WTC11 (cell line): ENCODE results near the gene SAMD13. TPM values are rescaled to one million over a fixed set of nuclear protein-coding genes. Genes with fewer than 3 reads are reported as not detected.

Source experiments
- ATAC-seq: fragments of 200-7000 bp; cut with Tn5 transposase; 2 replicates; pipeline ENCODE4 v1.10.0; 2021; ENCODE audit warnings: mild to moderate bottlenecking, moderate library complexity
- CTCF ChIA-PET: fragments of 300-600 bp; sonication (Branson Sonifier 250); formaldehyde crosslinking; loops from one replicate; lab custom pipeline; 2021; ENCODE audit warnings: antibody characterized with exemption; lab: Charles Lee
- POLR2A ChIA-PET: fragments of 350-600 bp; sonication (Branson Sonifier 250); formaldehyde crosslinking; loops from one replicate; lab custom pipeline; 2021; ENCODE audit warnings: antibody characterized with exemption; lab: Charles Lee
- DNase-seq: peaks from one replicate; pipeline ENCODE4 v3.0.0; 2021; ENCODE audit warnings: low spot score
- H3K27ac Mint-ChIP-seq: 2 replicates; pipeline ENCODE4 v1.8.0; 2021; ENCODE audit warnings: mixed read lengths
- H3K27me3 Mint-ChIP-seq: 2 replicates; pipeline ENCODE4 v1.8.0; 2021; ENCODE audit warnings: low read depth, mild to moderate bottlenecking, moderate library complexity, mixed read lengths
- H3K36me3 Mint-ChIP-seq: 2 replicates; pipeline ENCODE4 v1.8.0; 2021; ENCODE audit warnings: mixed read lengths
- H3K4me1 Mint-ChIP-seq: 2 replicates; pipeline ENCODE4 v1.8.0; 2022; ENCODE audit warnings: mixed read lengths
- H3K4me3 Mint-ChIP-seq: 2 replicates; pipeline ENCODE4 v1.8.0; 2021; ENCODE audit warnings: mild to moderate bottlenecking, moderate library complexity, mixed read lengths
- H3K9me3 Mint-ChIP-seq: 2 replicates; pipeline ENCODE4 v1.8.0; 2021; ENCODE audit warnings: mixed read lengths
- E2F5 ChIP-seq: sonication (generic); formaldehyde crosslinking; IDR thresholded peaks from 2 replicates; pipeline ENCODE4 v1.8.1; 2022; ENCODE audit warnings: mild to moderate bottlenecking, moderate library complexity, missing genetic modification reagents
- ELF4 ChIP-seq: sonication (generic); formaldehyde crosslinking; IDR thresholded peaks from 2 replicates; pipeline ENCODE4 v1.8.1; 2022; ENCODE audit warnings: low read depth, mild to moderate bottlenecking, moderate library complexity, missing genetic modification reagents
- ZNF138 ChIP-seq: sonication (generic); formaldehyde crosslinking; conservative IDR thresholded peaks from 2 replicates; pipeline ENCODE4 v1.8.1; 2022; ENCODE audit warnings: mild to moderate bottlenecking, moderate library complexity, missing genetic modification reagents
- total RNA-seq: library from RNA; stranded (reverse); gene quantifications from 3 replicates; pipeline ENCODE4 v1.2.3, GENCODE V29; 2021
- TF ChIP-seq, protein P1 (sequence below): sonication (generic); formaldehyde crosslinking; IDR thresholded peaks from 2 replicates; pipeline ENCODE4 v1.8.0; 2022; ENCODE audit warnings: mild to moderate bottlenecking, missing genetic modification reagents

SAMD13 gene
- total RNA-seq, 1 experiment from 2014 or later: 1.8 TPM

- no peak for TF ChIP-seq E2F5 (CRISPR knock-in tag)
- ChIA-PET POLR2A (no interaction called here), CTCF (no interaction called here)
- Mint-ChIP-seq H3K36me3 (no peaks in the 10 kb centered on the region), H3K4me3 (no peak overlapping the region), H3K4me1 (peaks cover 16% of the 10 kb centered on the region), H3K27me3 (no peaks in the 10 kb centered on the region), H3K27ac (no peak overlapping the region), H3K9me3 (no peaks in the 10 kb centered on the region)
- no peak for ATAC-seq
- no peak for DNase-seq
Measured at GRCh38 chr1:84390226-84390625, 88.7 kb downstream of the SAMD13 start.

DNA sequence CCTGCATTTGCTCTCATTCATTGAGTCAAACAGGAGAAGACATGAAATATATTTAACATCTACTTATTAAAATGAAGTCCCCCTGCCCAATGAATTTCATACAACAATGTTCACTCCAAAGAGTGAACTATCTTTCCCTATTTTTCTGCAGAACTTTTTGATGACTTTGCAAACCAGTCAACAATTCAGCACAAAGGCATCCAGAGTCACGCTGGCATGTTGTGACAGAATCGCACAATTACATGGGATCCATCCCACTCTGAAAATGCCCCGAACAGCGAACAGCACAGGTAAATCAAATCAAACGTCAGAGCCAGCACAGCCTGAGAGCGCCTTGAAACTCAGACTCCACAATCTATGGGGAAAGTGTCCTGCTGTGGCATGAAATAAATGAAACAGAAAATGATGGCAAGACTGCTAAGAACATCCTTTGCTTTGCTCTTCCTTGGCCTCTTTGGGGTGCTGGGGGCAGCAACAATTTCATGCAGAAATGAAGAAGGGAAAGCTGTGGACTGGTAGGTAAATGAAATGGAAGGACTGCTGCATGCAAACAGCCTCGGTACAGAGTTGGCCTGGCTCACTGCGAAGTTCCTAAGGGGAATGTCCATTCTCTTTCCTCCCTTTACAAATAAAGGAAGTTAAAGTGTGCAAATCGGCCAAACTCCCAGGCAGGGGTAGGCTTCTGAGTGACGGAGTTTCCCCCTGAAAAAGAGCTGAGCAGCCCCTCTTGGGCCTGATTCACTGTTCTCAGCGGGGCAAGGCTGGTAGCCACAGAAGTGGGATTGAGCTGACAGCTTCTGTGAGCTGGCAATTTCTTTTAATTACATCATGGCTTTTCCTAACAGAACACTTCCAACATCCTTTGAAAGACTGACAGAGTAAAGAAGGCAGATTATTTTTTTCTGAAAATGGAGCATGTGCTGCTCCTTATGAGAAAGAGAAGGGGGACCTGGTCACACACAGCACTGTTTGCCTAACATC is 97.0 kb downstream of the SAMD13 start, which contains the start of gene DNASE2B:
Gene DNASE2B (plus strand): TSS at position 310 of the 981 bp plus-strand sequence. CDS start 81 bp downstream, at position 391.
- ChIA-PET CTCF (no interaction called here), POLR2A (no interaction called here)
- ATAC-seq: no peak
- no peaks in the 10 kb centered on the region for H3K27me3 Mint-ChIP-seq
- H3K9me3 Mint-ChIP-seq: no peaks in the 10 kb centered on the region
- no peaks in the 10 kb centered on the region for H3K4me1 Mint-ChIP-seq
- no peak within 1 kb of the TSS for H3K27ac Mint-ChIP-seq
- H3K36me3 Mint-ChIP-seq: no peaks in the 10 kb centered on the region
- no peak for DNase-seq
- TF ChIP-seq ELF4 (CRISPR knock-in tag) (no peak), ZNF138 (no peak)
- TF ChIP-seq, protein P1, sequence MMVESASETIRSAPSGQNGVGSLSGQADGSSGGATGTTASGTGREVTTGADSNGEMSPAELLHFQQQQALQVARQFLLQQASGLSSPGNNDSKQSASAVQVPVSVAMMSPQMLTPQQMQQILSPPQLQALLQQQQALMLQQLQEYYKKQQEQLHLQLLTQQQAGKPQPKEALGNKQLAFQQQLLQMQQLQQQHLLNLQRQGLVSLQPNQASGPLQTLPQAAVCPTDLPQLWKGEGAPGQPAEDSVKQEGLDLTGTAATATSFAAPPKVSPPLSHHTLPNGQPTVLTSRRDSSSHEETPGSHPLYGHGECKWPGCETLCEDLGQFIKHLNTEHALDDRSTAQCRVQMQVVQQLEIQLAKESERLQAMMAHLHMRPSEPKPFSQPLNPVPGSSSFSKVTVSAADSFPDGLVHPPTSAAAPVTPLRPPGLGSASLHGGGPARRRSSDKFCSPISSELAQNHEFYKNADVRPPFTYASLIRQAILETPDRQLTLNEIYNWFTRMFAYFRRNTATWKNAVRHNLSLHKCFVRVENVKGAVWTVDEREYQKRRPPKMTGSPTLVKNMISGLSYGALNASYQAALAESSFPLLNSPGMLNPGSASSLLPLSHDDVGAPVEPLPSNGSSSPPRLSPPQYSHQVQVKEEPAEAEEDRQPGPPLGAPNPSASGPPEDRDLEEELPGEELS (CRISPR knock-in tag): no peak
- H3K4me3 Mint-ChIP-seq: no peak within 1 kb of the TSS

Other genes with a start within 250 kb of the SAMD13 start
- gene PRKACB, start 157.4 kb upstream of the SAMD13 start, total RNA-seq: 16.8 to 19.2 TPM (median 18.4 TPM) in 3 replicates
- gene DNASE2B, start 96.8 kb downstream of the SAMD13 start, total RNA-seq: 0.15 to 0.23 TPM in 2 of 3 replicates, not detected in the other
- gene RPF1, start 177.6 kb downstream of the SAMD13 start, total RNA-seq: 30.3 to 33.8 TPM (median 31.7 TPM) in 3 replicates
- 0.85 to 0.92 TPM in 2 of 3 replicates, not detected in the other for gene SPATA1, start 204.7 kb downstream of the SAMD13 start, total RNA-seq
- gene GNG5, start 204.9 kb downstream of the SAMD13 start, total RNA-seq: 108 to 122 TPM (median 111 TPM) in 3 replicates